ENCODE data around the gene TMIGD1. TPM values are rescaled to one million over a fixed set of nuclear protein-coding genes. Genes with fewer than 3 reads are reported as not detected.
A peak's percentile ranks its signal among the peaks of the same experiment; 100 is the strongest.

The TMIGD1 gene
- total RNA-seq, 2 experiments from 2014 or later = not detected

DNA sequence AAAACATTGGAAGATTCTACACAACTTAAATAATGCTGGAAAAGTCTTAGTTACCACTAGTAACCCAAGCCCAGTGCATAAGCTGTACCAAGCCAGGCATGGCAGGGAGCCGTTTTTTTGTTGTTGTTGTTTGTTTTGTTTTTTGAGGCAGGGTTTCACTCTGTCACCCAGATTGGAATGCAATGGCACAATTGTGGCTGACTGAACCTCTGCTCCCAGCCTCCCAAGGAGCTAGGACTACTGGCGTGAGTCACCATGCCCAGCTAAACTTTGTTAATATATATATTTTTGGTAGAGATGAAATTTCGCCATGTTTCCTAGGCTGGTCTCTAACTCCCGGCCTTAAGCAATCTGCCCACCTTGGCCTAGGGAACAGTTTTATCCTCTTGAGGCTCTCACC is 564 bp upstream of the TMIGD1 start:
- POLR2A ChIA-PET = interaction anchor here (6.5 kb wide), 1 partner anchor 43 kb away, joined by 34 read pairs; the partner anchor contains the start of gene BLMH
- intact Hi-C loops (cut with micrococcal nuclease) = loop anchor here (5.0 kb wide), 1 partner anchor 217 kb away; the partner anchor contains the start of gene NSRP1
- CTCF ChIA-PET = interaction anchor here (0.6 to 8.4 kb wide), 17 partner anchors 8 to 403 kb away, joined by 3 to 101 read pairs (median 4); partner anchors contain the start of gene BLMH

DNA sequence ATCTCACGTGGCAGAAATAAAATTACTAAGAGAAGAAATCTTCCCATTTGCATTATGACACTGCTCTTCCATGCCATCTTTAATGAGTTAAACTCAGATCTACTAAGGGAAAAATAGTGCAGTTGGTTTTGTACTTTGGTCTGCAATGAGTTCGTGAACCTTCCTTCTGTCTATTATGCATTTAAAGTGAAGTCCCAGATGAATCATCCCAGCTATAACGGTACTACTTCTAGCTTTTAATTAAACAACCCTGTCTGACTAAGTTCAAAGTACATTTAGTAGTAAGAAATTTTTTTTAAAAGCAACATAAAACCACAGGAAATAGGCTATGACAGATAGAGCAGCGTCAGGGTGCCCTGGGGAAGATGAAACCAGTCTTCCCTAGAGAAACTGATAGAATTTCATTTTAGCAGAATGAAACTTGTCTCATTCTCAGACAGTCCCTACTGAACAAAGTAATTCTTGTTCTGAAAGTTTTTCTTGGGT is 1.8 kb downstream of the TMIGD1 start:
- peak overlapping the region; percentile 42 for H3K4me3 Mint-ChIP-seq
- TF ChIP-seq, protein P1, sequence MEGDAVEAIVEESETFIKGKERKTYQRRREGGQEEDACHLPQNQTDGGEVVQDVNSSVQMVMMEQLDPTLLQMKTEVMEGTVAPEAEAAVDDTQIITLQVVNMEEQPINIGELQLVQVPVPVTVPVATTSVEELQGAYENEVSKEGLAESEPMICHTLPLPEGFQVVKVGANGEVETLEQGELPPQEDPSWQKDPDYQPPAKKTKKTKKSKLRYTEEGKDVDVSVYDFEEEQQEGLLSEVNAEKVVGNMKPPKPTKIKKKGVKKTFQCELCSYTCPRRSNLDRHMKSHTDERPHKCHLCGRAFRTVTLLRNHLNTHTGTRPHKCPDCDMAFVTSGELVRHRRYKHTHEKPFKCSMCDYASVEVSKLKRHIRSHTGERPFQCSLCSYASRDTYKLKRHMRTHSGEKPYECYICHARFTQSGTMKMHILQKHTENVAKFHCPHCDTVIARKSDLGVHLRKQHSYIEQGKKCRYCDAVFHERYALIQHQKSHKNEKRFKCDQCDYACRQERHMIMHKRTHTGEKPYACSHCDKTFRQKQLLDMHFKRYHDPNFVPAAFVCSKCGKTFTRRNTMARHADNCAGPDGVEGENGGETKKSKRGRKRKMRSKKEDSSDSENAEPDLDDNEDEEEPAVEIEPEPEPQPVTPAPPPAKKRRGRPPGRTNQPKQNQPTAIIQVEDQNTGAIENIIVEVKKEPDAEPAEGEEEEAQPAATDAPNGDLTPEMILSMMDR (IDR thresholded peaks at IDR 0.05) = no peak
- H3K9me3 Mint-ChIP-seq = peaks cover 2% of the 10 kb centered on the region
- H3K27ac Mint-ChIP-seq = peak overlapping the region; percentile 83
- CTCF ChIA-PET = interaction anchor here (0.9 to 3.0 kb wide), 4 partner anchors 8 to 228 kb away, joined by 3 to 17 read pairs (median 4); no protein-coding TSS in a partner anchor
- DNase-seq = peak; percentile 74
- POLR2A ChIA-PET = interaction anchor here (6.5 kb wide), 1 partner anchor 41 kb away, joined by 34 read pairs; the partner anchor contains the start of gene BLMH
- no peaks in the 10 kb centered on the region for H3K36me3 Mint-ChIP-seq (ENCODE audit: low read depth)
- no peaks in the 10 kb centered on the region for H3K27me3 Mint-ChIP-seq
- ATAC-seq = peak; percentile 93
- intact Hi-C loops (cut with micrococcal nuclease) = loop anchor here (1.0 to 5.0 kb wide), 2 partner anchors 41 to 215 kb away; partner anchors contain the start of genes BLMH and NSRP1
- peaks cover 44% of the 10 kb centered on the region for H3K4me1 Mint-ChIP-seq (ENCODE audit: low read depth)

More for the DNA sequence above, 564 bp upstream of the TMIGD1 start:
- Mint-ChIP-seq H3K4me1 (ENCODE audit: low read depth) (peaks cover 41% of the 10 kb centered on the region), H3K36me3 (ENCODE audit: low read depth) (no peaks in the 10 kb centered on the region), H3K27me3 (no peaks in the 10 kb centered on the region), H3K27ac (no peak overlapping the region), H3K9me3 (peaks cover 2% of the 10 kb centered on the region), H3K4me3 (no peak overlapping the region)
- ATAC-seq (no peak), DNase-seq (no peak)
- TF ChIP-seq, protein P1 (IDR thresholded peaks at IDR 0.05) = no peak

DNA sequence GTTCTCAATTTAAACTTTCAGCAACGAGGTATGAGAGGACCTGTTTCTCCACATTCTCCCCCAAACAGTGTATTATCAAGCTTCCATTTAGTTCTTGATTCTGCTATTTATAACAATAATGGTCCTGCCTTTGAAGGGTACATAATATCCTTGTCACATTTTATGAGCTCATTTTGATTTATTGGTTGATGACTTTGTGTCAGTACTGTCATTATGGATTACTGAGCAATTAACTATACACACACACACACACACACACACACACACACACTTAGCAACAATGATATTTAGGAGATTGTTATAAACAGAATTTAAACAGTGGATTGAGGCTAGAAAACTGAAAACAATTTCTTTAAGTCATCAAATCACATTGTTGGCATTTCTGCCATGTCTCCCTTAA is 7.0 kb downstream of the TMIGD1 start:
- no peak for ATAC-seq
- no peak for DNase-seq
- H3K4me1 Mint-ChIP-seq (ENCODE audit: low read depth) = peaks cover 43% of the 10 kb centered on the region
- H3K36me3 Mint-ChIP-seq (ENCODE audit: low read depth) = no peaks in the 10 kb centered on the region
- intact Hi-C loops (cut with micrococcal nuclease) = no loop called here
- ChIA-PET POLR2A (interaction anchor here (0.7 to 1.1 kb wide), 2 partner anchors 9 to 261 kb away, joined by 3 read pairs; no protein-coding TSS in a partner anchor), CTCF (interaction anchor here (0.9 to 3.2 kb wide), 4 partner anchors 8 to 35 kb away, joined by 3 to 31 read pairs (median 12); partner anchors contain the start of gene BLMH)
- H3K4me3 Mint-ChIP-seq = no peak overlapping the region
- H3K27me3 Mint-ChIP-seq = no peaks in the 10 kb centered on the region
- no peak overlapping the region for H3K27ac Mint-ChIP-seq
- no peaks in the 10 kb centered on the region for H3K9me3 Mint-ChIP-seq
- TF ChIP-seq, protein P1 (IDR thresholded peaks at IDR 0.05) = no peak

DNA sequence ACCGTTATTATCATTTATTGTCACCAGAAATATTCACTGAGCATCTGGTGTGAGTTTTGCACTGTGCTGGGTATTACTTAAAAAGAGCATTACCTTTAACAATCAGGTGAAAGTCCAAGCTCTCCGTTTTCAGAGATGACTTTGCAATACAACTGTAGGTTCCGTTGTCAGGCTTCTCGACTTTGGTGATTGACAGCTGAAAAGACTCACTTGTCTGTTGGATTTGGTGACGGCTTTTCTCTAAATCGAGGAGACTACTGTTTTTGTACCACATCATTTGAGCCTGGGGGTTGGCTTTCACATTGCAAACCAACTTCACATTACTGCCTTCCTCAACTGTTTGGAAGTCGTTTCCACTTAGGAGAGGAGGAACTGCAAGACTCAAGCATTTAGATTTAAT is 9.1 kb downstream of the TMIGD1 start:
- Mint-ChIP-seq H3K4me1 (ENCODE audit: low read depth) (peaks cover 27% of the 10 kb centered on the region), H3K27ac (no peak overlapping the region), H3K27me3 (no peaks in the 10 kb centered on the region), H3K4me3 (no peak overlapping the region), H3K9me3 (no peaks in the 10 kb centered on the region), H3K36me3 (ENCODE audit: low read depth) (no peaks in the 10 kb centered on the region)
- CTCF ChIA-PET = interaction anchor here (1.3 to 4.4 kb wide), 6 partner anchors 10 to 232 kb away, joined by 3 to 35 read pairs (median 8); partner anchors contain the start of gene TMIGD1
- intact Hi-C loops (cut with micrococcal nuclease) = no loop called here
- TF ChIP-seq, protein P1 (IDR thresholded peaks at IDR 0.05) = no peak
- ATAC-seq (no peak), DNase-seq (no peak)
- POLR2A ChIA-PET = interaction anchor here (1.4 kb wide), 1 partner anchor 32 kb away, joined by 3 read pairs; no protein-coding TSS in a partner anchor

DNA sequence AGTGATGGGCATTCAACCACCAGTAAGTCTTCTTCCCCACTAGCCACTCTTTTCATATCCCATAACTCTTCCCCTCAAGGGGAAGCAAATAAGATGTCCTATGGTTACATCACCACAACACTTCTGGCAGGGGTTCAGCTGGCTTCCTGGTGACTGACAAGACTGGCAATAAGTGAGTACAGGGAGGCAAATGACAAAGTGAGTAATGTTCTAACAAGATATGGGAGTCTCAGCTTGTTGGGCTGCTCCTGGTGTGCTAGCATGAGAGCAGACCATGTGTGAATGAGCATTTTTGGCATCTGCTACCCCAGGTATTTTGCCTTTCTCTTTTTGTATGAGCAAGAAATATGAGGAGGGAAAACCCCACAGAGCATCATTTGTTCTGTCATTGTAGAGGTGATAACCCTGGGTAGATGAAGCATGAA is 9.9 kb downstream of the TMIGD1 start:
- Mint-ChIP-seq H3K9me3 (no peaks in the 10 kb centered on the region), H3K27me3 (no peaks in the 10 kb centered on the region), H3K4me1 (ENCODE audit: low read depth) (peaks cover 24% of the 10 kb centered on the region), H3K36me3 (ENCODE audit: low read depth) (no peaks in the 10 kb centered on the region), H3K4me3 (no peak overlapping the region), H3K27ac (peak overlapping the region; percentile 56)
- intact Hi-C loops (cut with micrococcal nuclease) = no loop called here
- POLR2A ChIA-PET = interaction anchor here (1.4 to 1.8 kb wide), 3 partner anchors 32 to 40 kb away, joined by 3 to 6 read pairs (median 5); partner anchors contain the start of gene BLMH
- DNase-seq (peak; percentile 59), ATAC-seq (peak; percentile 92)
- CTCF ChIA-PET = interaction anchor here (1.2 to 4.4 kb wide), 12 partner anchors 9 to 231 kb away, joined by 3 to 35 read pairs (median 6); partner anchors contain the start of genes BLMH, GOSR1 and TMIGD1
- TF ChIP-seq, protein P1 (IDR thresholded peaks at IDR 0.05) = no peak

Measured in activated CD8-positive, alpha-beta T cell treated with anti-CD3 and anti-CD28 coated beads for 36 hours (primary cell).